HepG2 (cell line): ENCODE data around the gene POU3F1.

Source experiments
- CTCF ChIP-seq: sonication (generic); formaldehyde crosslinking; IDR thresholded peaks from 2 replicates; pipeline ENCODE4 v1.5.0; 2020; ENCODE audit warnings: mild to moderate bottlenecking, missing genetic modification reagents, moderate library complexity
- EZH2 ChIP-seq: conservative IDR thresholded peaks from 2 replicates; pipeline ENCODE4 v1.6.1; 2012; ENCODE audit warnings: mild to moderate bottlenecking, low read depth, low read length, moderate library complexity
- ZFP37 ChIP-seq: sonication (generic); formaldehyde crosslinking; IDR thresholded peaks from 2 replicates; pipeline ENCODE4 v1.4.0; 2020; ENCODE audit warnings: missing genetic modification reagents, borderline replicate concordance
- ZNF263 ChIP-seq: sonication (generic); formaldehyde crosslinking; IDR thresholded peaks from 2 replicates; pipeline ENCODE4 v1.4.0; 2020; ENCODE audit warnings: missing genetic modification reagents
- ZNF430 ChIP-seq: sonication (generic); formaldehyde crosslinking; IDR thresholded peaks from 2 replicates; pipeline ENCODE4 v1.9.0; 2021; ENCODE audit warnings: mild to moderate bottlenecking, missing genetic modification reagents
- TF ChIP-seq, protein P1 (sequence below): sonication (generic); formaldehyde crosslinking; IDR thresholded peaks from 2 replicates; pipeline ENCODE4 v1.8.1; 2023; ENCODE audit warnings: missing genetic modification reagents, inconsistent platforms, borderline replicate concordance

DNA sequence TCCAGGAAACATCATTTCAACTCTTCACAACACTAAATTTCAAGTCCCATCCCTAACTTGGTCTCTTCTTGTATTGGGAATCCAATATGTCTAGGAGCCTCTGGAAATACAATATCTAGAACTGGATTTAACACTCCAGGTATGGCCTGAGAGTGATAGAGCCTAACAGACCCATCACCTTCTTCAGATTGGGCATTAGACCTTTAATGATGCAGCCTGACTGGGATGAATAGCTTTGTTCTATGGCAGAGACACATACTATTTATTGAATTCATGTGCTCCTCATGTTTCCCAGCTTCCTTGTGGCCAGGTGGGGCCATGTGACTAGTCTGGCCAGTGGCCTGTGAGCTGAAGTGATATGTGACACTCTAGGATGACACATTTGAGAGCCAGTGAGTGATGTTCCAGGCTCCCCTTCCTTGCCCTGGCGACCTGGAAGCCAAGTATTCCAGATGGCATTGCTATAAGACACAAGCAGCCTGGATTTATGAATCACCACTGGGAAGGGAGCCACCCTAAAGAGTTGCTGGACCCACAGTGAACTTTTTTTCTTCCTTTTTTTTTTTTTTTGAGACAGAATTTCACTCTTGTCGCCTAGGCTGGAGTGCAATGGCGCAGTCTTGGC, 31.0 kb upstream of the POU3F1 start:
- TF ChIP-seq EZH2, result no peak
- TF ChIP-seq ZNF430, result no peak
- no peak for TF ChIP-seq ZFP37
- TF ChIP-seq CTCF, result no peak
- TF ChIP-seq ZNF263 (CRISPR knock-in tag), result no peak
- TF ChIP-seq, protein P1, sequence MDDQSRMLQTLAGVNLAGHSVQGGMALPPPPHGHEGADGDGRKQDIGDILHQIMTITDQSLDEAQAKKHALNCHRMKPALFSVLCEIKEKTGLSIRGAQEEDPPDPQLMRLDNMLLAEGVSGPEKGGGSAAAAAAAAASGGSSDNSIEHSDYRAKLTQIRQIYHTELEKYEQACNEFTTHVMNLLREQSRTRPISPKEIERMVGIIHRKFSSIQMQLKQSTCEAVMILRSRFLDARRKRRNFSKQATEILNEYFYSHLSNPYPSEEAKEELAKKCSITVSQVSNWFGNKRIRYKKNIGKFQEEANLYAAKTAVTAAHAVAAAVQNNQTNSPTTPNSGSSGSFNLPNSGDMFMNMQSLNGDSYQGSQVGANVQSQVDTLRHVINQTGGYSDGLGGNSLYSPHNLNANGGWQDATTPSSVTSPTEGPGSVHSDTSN (CRISPR knock-in tag), result no peak
